Measurements from ENCODE around the gene UTP3.

The UTP3 gene

DNA sequence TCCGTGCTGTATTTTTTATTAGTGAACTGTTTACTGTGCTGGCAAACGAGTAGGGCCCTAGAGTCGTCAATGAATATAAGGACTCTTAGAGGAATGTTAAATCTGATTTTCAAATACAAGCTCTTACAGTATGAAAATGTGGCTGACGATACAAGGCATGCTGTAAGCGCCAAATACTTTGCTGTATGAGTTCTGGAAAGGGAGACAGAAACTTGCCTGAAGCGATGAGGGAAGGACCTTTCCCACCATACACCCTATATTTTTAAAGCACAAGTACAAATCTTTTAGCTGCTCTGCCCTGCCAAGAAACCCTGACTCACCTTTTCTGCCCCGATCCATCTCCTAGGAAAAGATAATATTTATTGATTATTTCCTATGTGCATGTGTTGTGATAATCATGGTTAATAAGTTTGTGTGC, 17.7 kb downstream of the UTP3 start:
- Histone ChIP-seq H2BK5ac (ENCODE audit: low read length) (no peak overlapping the region), H3K27me3 (ENCODE audit: insufficient read depth, low read length, poor library complexity) (no peaks in the 10 kb centered on the region)

DNA sequence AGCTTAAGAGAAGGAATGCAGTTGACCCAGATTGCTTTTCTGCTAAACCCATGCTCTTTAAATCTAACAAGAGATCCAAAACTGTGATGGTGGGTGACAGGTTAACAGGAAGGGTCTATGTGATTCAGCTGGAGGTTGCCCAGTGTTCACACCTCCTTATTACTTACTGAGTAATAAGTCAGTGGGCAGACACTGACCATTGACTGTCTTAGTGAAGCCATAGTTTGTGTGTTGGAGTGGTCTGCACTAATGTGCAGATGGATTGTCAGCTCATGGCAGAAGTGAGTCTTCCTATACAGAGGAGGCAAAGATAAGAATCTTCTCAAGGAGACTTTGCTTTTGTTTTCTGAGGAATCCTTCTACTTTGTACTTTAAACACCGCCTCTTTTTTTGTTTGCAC, 18.2 kb downstream of the UTP3 start:
- no peak overlapping the region for H3K27ac ChIP-seq (ENCODE audit: low read depth, low read length)
- no CpG with 5 or more reads among the region's 1 CpG for WGBS (ENCODE audit: extremely low coverage, insufficient coverage, low lambda C conversion rate)

More for the DNA sequence above, 17.7 kb downstream of the UTP3 start:
- Histone ChIP-seq H2BK120ac (ENCODE audit: low read depth, low read length) (no peak overlapping the region), H3K4me3 (ENCODE audit: low read length) (peak overlapping the region; percentile 83), H3K36me3 (ENCODE audit: control insufficient read depth, insufficient read depth, low read length) (no peaks in the 10 kb centered on the region), H3K4me2 (ENCODE audit: low read length) (peak overlapping the region; percentile 81), H3K27ac (ENCODE audit: low read depth, low read length) (peak overlapping the region; percentile 97), H3K9ac (ENCODE audit: low read length) (peak overlapping the region; percentile 85), H3K4me1 (ENCODE audit: control insufficient read depth, low read depth, low read length) (peaks cover 2% of the 10 kb centered on the region), H3K56ac (ENCODE audit: low read length) (peak overlapping the region; percentile 94), H4K8ac (ENCODE audit: low read depth, low read length) (no peak overlapping the region), H3K18ac (ENCODE audit: low read length) (no peak overlapping the region), H3K23ac (ENCODE audit: low read length) (no peak overlapping the region), H2BK15ac (replicated peaks; ENCODE audit: low read depth) (no peak overlapping the region), H2AK5ac (ENCODE audit: low read length) (no peak overlapping the region), H3K79me2 (ENCODE audit: control insufficient read depth, insufficient read depth, low read length) (peaks cover 11% of the 10 kb centered on the region), H3K79me1 (ENCODE audit: low read length) (peaks cover 2% of the 10 kb centered on the region), H4K5ac (ENCODE audit: low read length) (no peak overlapping the region), H3K4ac (ENCODE audit: low read depth, low read length) (no peak overlapping the region)
- WGBS (ENCODE audit: extremely low coverage, insufficient coverage, low lambda C conversion rate): no CpG with 5 or more reads among the region's 7 CpGs
- no peak for DNase-seq

DNA sequence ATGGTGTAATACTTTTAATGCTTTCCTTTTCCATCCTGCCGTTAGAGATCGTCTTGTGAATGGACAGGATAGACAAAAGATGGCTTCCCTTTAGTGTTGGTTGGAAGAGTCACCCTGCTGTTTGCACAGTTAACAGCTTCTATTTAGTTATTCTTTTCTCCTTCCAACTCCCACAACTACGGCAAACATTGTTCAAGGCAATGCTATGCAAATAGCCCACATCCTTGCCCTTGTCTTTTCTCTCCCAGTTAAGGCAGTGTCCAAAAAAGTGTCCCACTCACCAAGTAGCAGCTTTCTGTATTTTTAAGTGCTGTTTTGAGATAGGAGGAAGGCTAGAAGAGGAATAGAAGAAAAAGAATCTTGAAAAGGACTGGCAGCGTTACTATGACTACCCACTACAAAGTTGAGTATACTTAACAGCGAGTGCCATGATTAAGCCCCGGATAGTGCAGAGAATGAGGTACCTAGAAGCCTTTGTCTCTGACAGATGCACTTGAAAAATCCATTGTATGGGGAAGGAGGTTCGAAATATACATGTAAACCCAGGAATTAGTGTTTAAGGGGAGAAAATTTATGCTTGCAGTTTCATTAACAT, 21.4 kb downstream of the UTP3 start:
- no peak overlapping the region for H2BK15ac ChIP-seq (replicated peaks; ENCODE audit: low read depth)
- H3K4me3 ChIP-seq (ENCODE audit: low read length): no peak overlapping the region
- H2BK120ac ChIP-seq (ENCODE audit: low read depth, low read length): no peak overlapping the region
- H3K79me1 ChIP-seq (ENCODE audit: low read length): peaks cover 7% of the 10 kb centered on the region
- H4K8ac ChIP-seq (ENCODE audit: low read depth, low read length): no peak overlapping the region
- H3K9ac ChIP-seq (ENCODE audit: low read length): no peak overlapping the region
- DNase-seq: no peak
- no peak overlapping the region for H3K4ac ChIP-seq (ENCODE audit: low read depth, low read length)
- H2AK5ac ChIP-seq (ENCODE audit: low read length): no peak overlapping the region
- H3K4me2 ChIP-seq (ENCODE audit: low read length): no peak overlapping the region
- H3K79me2 ChIP-seq (ENCODE audit: control insufficient read depth, insufficient read depth, low read length): peaks cover 20% of the 10 kb centered on the region
- no peak overlapping the region for H3K27ac ChIP-seq (ENCODE audit: low read depth, low read length)
- H3K36me3 ChIP-seq (ENCODE audit: control insufficient read depth, insufficient read depth, low read length): no peaks in the 10 kb centered on the region
- H3K23ac ChIP-seq (ENCODE audit: low read length): no peak overlapping the region
- H3K18ac ChIP-seq (ENCODE audit: low read length): no peak overlapping the region
- no CpG with 5 or more reads among the region's 7 CpGs for WGBS (ENCODE audit: extremely low coverage, insufficient coverage, low lambda C conversion rate)
- no peak overlapping the region for H3K56ac ChIP-seq (ENCODE audit: low read length)
- H4K5ac ChIP-seq (ENCODE audit: low read length): no peak overlapping the region
- peaks cover 6% of the 10 kb centered on the region for H3K4me1 ChIP-seq (ENCODE audit: control insufficient read depth, low read depth, low read length)
- H3K27me3 ChIP-seq (ENCODE audit: insufficient read depth, low read length, poor library complexity): no peaks in the 10 kb centered on the region
- H2BK5ac ChIP-seq (ENCODE audit: low read length): no peak overlapping the region

More for the DNA sequence above, 18.2 kb downstream of the UTP3 start:
- H4K8ac ChIP-seq (ENCODE audit: low read depth, low read length): no peak overlapping the region
- no peak overlapping the region for H3K4me3 ChIP-seq (ENCODE audit: low read length)
- no peak overlapping the region for H2AK5ac ChIP-seq (ENCODE audit: low read length)
- no peak overlapping the region for H3K23ac ChIP-seq (ENCODE audit: low read length)
- no peak overlapping the region for H3K4ac ChIP-seq (ENCODE audit: low read depth, low read length)
- H3K27me3 ChIP-seq (ENCODE audit: insufficient read depth, low read length, poor library complexity): no peaks in the 10 kb centered on the region
- H2BK5ac ChIP-seq (ENCODE audit: low read length): no peak overlapping the region
- H3K4me1 ChIP-seq (ENCODE audit: control insufficient read depth, low read depth, low read length): peaks cover 2% of the 10 kb centered on the region
- peaks cover 3% of the 10 kb centered on the region for H3K79me1 ChIP-seq (ENCODE audit: low read length)
- peak overlapping the region; percentile 85 for H3K9ac ChIP-seq (ENCODE audit: low read length)
- H3K56ac ChIP-seq (ENCODE audit: low read length): no peak overlapping the region
- no peaks in the 10 kb centered on the region for H3K36me3 ChIP-seq (ENCODE audit: control insufficient read depth, insufficient read depth, low read length)
- no peak overlapping the region for H4K5ac ChIP-seq (ENCODE audit: low read length)
- no peak overlapping the region for H2BK120ac ChIP-seq (ENCODE audit: low read depth, low read length)
- no peak overlapping the region for H3K18ac ChIP-seq (ENCODE audit: low read length)
- DNase-seq: no peak
- peaks cover 13% of the 10 kb centered on the region for H3K79me2 ChIP-seq (ENCODE audit: control insufficient read depth, insufficient read depth, low read length)
- peak overlapping the region; percentile 0 for H3K4me2 ChIP-seq (ENCODE audit: low read length)
- H2BK15ac ChIP-seq (replicated peaks; ENCODE audit: low read depth): no peak overlapping the region

DNA sequence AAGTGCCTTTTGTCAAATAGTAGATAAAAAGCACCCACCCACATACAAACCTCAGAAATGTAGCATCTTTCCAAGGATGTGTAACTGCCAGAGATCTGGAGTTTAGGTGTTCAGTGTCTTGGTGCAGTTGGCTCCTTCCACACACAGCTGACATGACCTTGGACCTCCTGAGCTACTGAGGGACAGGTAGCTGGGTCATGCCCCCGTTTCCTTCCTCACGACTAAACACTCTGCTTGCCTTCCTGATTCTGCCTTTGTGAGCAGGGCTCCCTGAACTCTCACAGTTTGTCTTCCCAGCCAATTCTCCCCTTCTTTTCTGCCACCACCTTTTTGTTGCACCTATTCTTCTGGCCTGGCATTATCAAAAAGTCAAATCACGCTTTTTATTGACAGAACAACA, 23.3 kb downstream of the UTP3 start:
- H2BK15ac ChIP-seq (replicated peaks; ENCODE audit: low read depth): no peak overlapping the region
- H3K36me3 ChIP-seq (ENCODE audit: control insufficient read depth, insufficient read depth, low read length): no peaks in the 10 kb centered on the region
- no peak overlapping the region for H4K5ac ChIP-seq (ENCODE audit: low read length)
- H3K79me2 ChIP-seq (ENCODE audit: control insufficient read depth, insufficient read depth, low read length): peaks cover 16% of the 10 kb centered on the region
- H2AK5ac ChIP-seq (ENCODE audit: low read length): no peak overlapping the region
- no peaks in the 10 kb centered on the region for H3K27me3 ChIP-seq (ENCODE audit: insufficient read depth, low read length, poor library complexity)
- H3K9ac ChIP-seq (ENCODE audit: low read length): no peak overlapping the region
- H3K4me2 ChIP-seq (ENCODE audit: low read length): no peak overlapping the region
- H3K56ac ChIP-seq (ENCODE audit: low read length): no peak overlapping the region
- peaks cover 8% of the 10 kb centered on the region for H3K79me1 ChIP-seq (ENCODE audit: low read length)
- no peak overlapping the region for H4K8ac ChIP-seq (ENCODE audit: low read depth, low read length)
- no peak overlapping the region for H2BK120ac ChIP-seq (ENCODE audit: low read depth, low read length)
- no peak overlapping the region for H3K23ac ChIP-seq (ENCODE audit: low read length)
- no peak overlapping the region for H2BK5ac ChIP-seq (ENCODE audit: low read length)
- no peak overlapping the region for H3K4ac ChIP-seq (ENCODE audit: low read depth, low read length)
- WGBS (ENCODE audit: extremely low coverage, insufficient coverage, low lambda C conversion rate): no CpG with 5 or more reads among the region's 3 CpGs
- H3K18ac ChIP-seq (ENCODE audit: low read length): no peak overlapping the region
- no peak overlapping the region for H3K4me3 ChIP-seq (ENCODE audit: low read length)
- peaks cover 3% of the 10 kb centered on the region for H3K4me1 ChIP-seq (ENCODE audit: control insufficient read depth, low read depth, low read length)
- H3K27ac ChIP-seq (ENCODE audit: low read depth, low read length): no peak overlapping the region
- no peak for DNase-seq

DNA sequence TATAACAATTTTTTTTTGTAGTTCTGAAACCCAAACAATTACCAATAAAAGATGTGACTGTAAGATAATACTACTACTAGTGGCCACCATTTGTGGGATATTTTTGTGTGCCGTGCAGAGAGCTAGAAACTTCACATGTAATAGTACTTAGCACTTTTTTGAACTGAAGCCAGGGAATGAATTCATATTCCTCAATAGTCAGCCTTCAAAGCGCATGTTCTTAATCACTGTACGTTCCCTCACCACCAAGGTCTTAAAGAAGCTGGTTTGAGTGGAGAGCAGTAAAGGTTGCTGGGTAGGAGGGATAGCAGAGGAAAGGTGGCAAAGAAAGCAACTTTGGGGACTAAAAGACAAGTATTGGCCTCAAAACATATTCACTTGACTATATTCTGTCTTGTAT, 23.8 kb downstream of the UTP3 start:
- Histone ChIP-seq H2BK120ac (ENCODE audit: low read depth, low read length) (no peak overlapping the region), H2BK5ac (ENCODE audit: low read length) (no peak overlapping the region), H3K23ac (ENCODE audit: low read length) (no peak overlapping the region), H3K27ac (ENCODE audit: low read depth, low read length) (no peak overlapping the region), H2AK5ac (ENCODE audit: low read length) (no peak overlapping the region), H3K4me1 (ENCODE audit: control insufficient read depth, low read depth, low read length) (peaks cover 3% of the 10 kb centered on the region), H3K4me2 (ENCODE audit: low read length) (no peak overlapping the region), H4K5ac (ENCODE audit: low read length) (no peak overlapping the region), H3K4ac (ENCODE audit: low read depth, low read length) (no peak overlapping the region), H4K8ac (ENCODE audit: low read depth, low read length) (no peak overlapping the region), H2BK15ac (replicated peaks; ENCODE audit: low read depth) (no peak overlapping the region), H3K9ac (ENCODE audit: low read length) (no peak overlapping the region), H3K79me1 (ENCODE audit: low read length) (peaks cover 8% of the 10 kb centered on the region), H3K18ac (ENCODE audit: low read length) (no peak overlapping the region), H3K79me2 (ENCODE audit: control insufficient read depth, insufficient read depth, low read length) (peaks cover 15% of the 10 kb centered on the region), H3K4me3 (ENCODE audit: low read length) (no peak overlapping the region), H3K27me3 (ENCODE audit: insufficient read depth, low read length, poor library complexity) (no peaks in the 10 kb centered on the region), H3K36me3 (ENCODE audit: control insufficient read depth, insufficient read depth, low read length) (no peaks in the 10 kb centered on the region), H3K56ac (ENCODE audit: low read length) (no peak overlapping the region)
- no CpG with 5 or more reads among the region's 3 CpGs for WGBS (ENCODE audit: extremely low coverage, insufficient coverage, low lambda C conversion rate)
- no peak for DNase-seq

Measured in mesendoderm (in vitro differentiated cells).